EL (cell line): ENCODE measurements around the gene NOC2L.

Experiments used
- DNase-seq: peaks from one replicate; pipeline ENCODE4 v3.0.0-alpha.2; 2016

Gene NOC2L

GRCh38 chr1:913491-914130, 45.4 kb downstream of the NOC2L start:
- no peak for DNase-seq

DNA sequence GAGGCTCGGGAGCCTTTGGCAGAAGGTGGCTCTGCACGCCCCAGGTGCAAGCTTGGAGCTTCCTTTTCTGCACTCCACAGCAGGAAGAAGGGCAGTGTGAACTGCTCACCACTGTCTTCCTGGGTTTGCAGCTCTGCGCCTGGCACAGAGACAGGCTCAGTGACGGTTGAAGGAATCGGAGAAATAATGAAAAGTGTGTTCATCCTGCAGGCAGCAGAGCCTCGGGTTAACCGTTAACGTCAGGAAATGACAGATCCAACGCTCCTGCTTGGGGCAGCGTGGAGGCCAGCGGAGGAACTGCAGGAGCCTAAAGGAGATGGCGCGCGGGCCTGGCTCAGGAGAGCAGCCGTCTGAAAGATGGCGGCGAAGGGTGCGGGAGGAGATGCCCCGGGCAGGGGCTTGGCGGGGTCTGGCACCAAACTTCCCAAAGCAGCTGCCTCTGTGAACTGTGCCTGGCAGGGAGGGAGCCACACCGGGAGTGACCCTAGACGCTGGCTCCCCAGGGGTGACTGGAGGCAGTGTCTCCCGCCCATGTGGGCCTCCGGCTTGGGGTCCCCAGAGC, 46.2 kb downstream of the NOC2L start:
- DNase-seq, result no peak

- DNase-seq, result no peak
These were observed 46.9 kb downstream of the NOC2L start for GRCh38 chr1:911875-912739.

- peak; percentile 63 for DNase-seq
These were observed 48.0 kb downstream of the NOC2L start for GRCh38 chr1:910881-911721.

DNA sequence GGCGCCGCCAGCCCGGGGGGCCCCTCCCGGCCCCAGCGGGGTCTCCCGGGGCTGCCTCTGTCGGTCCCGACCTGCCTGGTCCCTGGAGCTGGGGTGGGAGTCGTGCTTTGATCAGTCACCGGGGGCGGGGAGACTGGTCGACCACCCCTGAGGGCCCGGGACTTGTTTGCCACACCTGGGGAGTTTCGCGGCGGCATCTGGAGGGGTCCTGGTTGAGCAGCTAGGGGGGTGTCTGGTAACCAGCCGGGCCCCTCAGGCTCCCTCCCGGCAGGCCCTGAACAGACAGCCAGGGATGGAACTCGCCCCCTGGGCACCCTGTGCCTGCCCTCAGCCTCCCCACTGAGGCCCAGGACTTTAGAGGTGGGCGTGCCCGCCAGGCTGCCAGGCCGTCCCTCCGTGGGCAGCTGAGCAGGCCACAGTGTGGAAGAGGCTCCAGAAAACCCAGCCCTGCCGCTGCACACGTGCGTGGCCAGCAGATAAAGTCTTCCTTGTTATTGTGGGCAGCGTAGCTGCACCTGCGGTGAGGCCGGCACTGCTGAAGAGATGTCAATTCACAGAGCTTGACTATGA, 48.7 kb downstream of the NOC2L start:
- no peak for DNase-seq

DNA sequence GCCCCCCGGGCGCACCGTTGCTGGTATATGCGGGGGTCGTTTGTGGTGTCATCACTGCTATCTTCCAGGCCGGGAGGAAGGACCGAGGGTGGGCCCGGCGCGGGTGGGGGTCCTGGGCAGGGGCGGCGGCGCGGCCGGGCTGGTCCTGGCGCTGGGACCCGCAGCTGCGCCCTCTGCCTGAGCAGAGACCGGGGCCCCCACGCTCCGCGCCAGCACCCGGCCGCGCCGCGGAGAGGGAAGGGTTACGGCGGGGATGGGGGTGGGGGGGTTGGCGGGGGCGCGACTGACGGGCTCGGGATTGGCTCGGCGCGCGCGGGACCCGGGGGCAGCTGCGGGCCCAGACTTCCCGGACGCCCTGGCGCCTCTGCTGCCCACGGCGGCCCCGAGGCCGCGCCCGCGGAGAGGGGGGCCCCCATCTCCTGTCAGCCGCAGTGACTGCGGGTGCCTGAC, 49.2 kb downstream of the NOC2L start:
- DNase-seq, result no peak

DNA sequence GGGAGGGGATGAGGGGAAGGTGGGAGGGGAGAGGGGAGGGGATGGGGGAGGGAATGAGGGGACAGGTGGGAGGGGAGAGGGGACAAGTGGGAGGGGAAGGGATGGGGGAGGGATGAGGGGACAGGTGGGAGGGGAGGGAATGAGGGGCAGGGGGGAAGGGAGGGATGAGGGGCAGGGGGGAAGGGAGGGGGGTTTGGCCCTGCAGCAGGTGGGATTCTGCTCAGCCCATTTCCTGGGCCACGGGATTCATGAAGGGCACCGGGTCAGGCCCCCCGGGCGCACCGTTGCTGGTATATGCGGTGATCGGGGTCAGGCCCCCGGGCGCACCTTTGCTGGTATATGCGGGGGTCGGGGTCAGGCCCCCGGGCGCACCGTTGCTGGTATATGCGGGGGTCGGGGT, 50.4 kb downstream of the NOC2L start:
- DNase-seq, result no peak

DNA sequence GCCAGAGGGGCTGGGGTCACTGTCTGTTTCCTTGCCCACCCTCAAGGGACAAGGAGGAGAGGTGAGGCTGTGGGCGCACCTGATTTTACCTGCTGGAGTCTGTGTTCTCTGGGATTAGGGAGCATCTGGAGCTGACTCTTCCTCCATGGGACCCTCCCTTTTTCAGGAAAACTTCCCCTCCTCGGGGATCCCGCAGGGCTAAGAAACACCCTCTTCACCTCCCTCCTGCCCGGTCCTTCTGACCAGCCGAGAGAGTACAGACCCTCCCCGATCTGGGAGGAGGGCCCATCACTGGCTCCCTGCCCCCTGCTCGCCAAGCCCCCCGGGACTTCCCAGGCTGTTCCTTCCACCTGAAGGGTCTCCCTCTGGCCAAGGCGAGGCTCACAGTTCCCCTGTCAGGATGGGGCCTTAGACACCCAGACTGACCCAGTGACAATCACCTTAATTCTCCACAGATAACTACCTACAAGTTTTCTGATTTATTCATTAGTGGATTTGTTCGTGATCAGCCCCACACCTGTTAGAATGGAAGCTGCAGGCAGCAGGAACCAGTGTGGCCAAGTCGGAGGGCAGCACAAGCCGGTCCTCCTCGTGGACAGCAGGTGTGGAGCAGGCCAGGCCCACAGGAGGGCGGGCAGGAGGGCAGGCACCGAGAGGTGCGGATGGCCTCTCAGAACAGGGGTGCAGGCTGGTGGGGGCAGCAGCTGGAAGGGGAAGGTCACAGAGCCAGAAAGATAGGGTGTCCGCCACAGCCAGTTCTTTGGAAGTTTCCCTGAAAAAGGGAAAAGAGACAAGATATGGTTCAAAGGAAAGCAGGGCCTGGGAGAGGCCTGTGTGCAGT, 51.2 kb downstream of the NOC2L start:
- DNase-seq, result no peak

GRCh38 chr1:906600-907420, 52.2 kb downstream of the NOC2L start:
- DNase-seq, result peak; percentile 69

DNA sequence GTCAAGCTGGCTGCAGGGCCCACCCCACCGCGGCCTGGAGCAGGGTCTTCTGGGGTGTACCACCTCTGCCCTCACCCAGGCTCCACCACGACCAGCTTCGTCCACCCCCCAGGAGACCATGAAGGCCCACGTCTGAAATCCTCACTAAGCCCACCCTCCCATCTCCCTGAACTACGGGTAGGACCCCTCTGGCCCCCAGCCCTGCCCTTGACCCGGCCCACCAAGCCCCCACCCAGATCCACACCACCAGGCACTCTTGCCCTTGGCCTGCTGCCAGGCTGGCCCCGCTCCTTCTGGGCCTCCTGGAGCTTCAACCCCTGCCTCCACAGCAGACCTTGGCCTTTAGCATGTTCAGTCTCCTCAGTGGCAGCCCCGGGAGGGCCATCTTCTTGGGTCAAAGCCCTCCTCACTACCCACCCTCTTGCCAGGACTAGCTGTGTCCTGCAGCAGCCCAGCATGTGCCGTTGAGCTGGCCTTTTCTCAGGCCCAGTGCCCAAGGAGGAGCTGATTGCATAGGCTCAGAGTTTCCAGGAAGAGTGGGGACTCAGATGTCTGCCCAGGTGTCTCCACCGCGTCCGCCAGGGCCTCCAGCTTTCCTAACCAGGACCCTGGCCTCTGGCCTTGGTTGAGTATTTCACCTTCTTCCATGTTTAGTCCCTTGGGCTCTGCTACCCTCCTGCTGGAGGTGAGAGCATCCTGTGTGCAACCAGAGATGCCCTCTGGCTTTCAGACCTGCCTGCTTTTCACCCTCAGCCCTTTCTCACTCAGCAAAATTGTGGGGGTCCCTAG, 53.1 kb downstream of the NOC2L start:
- no peak for DNase-seq

GRCh38 chr1:905071-905749, 53.8 kb downstream of the NOC2L start:
- DNase-seq, result no peak

GRCh38 chr1:904310-904950, 54.6 kb downstream of the NOC2L start:
- peak; percentile 79 for DNase-seq

DNA sequence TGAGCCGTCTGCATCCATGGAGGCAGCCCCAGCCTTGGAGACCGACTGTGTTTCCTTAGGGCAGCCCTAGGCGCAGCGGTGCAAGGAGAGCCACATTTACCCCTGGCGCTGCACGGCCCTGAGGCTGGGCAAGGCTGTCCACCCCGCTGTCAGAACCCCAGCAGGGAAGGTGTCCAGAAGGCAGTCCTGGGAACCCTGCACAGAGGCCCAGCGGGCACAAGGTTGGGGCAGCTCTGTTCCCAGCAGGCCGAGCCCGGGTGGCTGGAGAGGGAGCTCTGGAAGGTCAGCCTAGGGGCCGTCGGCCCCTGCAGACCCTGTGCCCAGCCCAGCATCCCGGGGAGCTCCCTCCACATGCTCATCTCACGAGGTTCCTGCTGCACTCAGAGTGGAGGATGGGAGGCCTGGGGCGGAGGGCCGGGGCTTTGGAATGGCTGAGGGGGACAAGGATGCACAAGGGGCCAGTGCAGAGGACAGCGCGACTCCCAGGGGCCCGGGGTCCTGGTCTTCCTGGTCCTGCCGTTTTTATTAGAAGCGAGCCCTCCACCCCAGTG, 55.3 kb downstream of the NOC2L start:
- no peak for DNase-seq

DNA sequence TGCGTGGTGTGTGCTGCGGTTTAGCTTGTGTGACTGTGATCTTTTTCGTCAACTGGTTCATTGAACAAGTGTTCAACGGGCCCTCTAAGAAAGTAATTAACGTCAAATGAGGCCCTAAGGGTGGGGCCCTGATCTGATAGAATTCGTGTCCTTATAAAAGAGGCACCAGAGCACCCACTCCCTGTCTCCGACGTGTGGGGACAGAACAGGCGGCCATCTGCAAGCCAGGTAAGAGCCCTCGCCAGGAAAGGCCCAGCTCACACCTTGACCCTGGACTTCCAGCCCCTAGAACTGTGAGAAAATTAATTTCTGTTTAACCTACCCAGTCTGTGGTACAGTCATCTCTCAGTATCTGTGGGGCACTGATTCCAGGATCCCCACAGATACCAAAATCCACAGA, 55.8 kb downstream of the NOC2L start:
- no peak for DNase-seq

DNA sequence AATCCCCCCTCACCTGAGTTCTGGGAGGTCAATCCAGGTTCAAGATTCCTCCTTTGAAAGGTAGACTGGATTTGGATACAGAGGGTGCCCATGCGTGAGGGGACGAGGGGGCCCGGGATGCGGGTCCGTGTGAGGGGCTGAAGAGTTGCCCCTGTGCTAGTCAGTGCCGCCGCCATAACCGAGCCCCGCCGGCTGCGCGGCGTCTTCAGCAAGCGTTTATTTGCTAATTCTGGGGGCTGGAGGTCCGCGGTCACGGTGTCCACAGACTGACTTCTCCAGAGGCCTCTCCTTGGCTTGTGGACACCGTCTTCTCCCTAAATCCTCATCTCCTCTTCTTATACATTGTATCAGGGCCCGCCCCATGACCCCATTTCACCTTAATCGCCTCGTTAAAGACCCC, 56.3 kb downstream of the NOC2L start:
- no peak for DNase-seq

DNA sequence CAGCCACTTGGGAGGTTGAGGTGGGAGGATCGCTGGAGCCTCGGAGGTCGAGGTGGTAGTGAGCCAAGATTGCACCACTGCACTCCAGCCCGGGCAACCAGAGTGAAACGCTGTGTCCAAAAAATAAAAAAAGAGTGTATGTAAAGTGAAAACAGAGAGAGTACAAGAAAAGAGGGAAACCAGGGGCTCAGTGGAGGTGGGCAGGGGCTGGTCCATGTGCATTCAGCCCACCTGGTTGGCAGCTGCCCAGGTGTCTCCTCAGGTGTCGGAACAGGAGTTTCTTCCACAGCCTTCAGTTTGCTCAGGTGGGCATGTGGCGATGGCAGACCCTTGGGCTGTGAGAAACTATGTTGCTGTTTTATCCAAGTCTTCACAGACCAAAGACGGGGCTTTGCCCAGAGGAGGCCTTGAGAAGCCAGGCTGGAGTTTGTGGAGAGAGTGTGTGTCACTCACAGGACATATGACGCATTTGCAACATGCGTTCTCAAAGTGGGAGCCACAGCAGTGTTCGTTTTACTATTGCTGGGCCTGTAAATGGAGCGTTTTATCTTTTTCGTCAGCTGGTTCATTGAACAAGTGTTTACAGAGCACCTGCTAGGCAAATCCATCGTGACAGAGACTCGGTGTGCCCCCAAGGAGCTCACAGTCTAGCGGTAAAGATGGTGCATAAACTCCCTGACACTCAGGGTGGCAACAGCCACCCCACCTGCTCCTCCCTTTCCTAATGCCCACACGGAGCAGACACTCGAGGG, 57.8 kb downstream of the NOC2L start:
- DNase-seq, result no peak

GRCh38 chr1:899636-900317, 59.3 kb downstream of the NOC2L start:
- no peak for DNase-seq
